HepG2 (cell line): Measurements from ENCODE around the gene PRDM12. TPM values are rescaled to one million over a fixed set of nuclear protein-coding genes. Genes with fewer than 3 reads are reported as not detected.

ENCODE experiments used
- ATAC-seq: fragments of 200-7000 bp; cut with Tn5 transposase; 3 replicates; pipeline ENCODE4 v1.9.1; 2020; ENCODE audit warnings: mild to moderate bottlenecking, moderate library complexity
- BruUV-seq: library from RNA; stranded (reverse); fragments of 400-500 nt; replicated peaks from 2 replicates; lab custom pipeline; 2021; lab: Mats Ljungman, UMichigan
- CTCF ChIA-PET: fragments of 300-600 bp; formaldehyde crosslinking; extraction: SDS; loops from one replicate; lab custom pipeline; 2021; ENCODE audit warnings: low total read pairs, inconsistent platforms, low intra/inter-chr PET ratio; lab: Yijun Ruan, JAX
- POLR2A ChIA-PET: fragments of 350-600 bp; sonication (Branson Sonifier 250); formaldehyde crosslinking; loops from one replicate; lab custom pipeline; 2020; ENCODE audit warnings: antibody characterized with exemption, inconsistent platforms; lab: Yijun Ruan, JAX
- DNase-seq: peaks from one replicate; pipeline ENCODE4 v3.0.0-alpha.2; 2015; ENCODE audit warnings: low spot score
- FAIRE-seq: peaks from 3 replicates; lab custom pipeline; 2011; peaks lifted over from hg19 to GRCh38; lab: Jason Lieb, UNC
- H2AFZ ChIP-seq: one replicate; pipeline ENCODE4 v1.6.1; 2011; ENCODE audit warnings: low read length, inconsistent platforms
- H3K27ac ChIP-seq: fragments of 300-600 bp; 3 replicates; pipeline ENCODE4 v1.8.0; 2011; ENCODE audit warnings: mixed run types, mild to moderate bottlenecking, mixed read lengths, low read length, inconsistent platforms; ENCODE audit not compliant: insufficient read depth; ENCODE audit errors: extremely low read length
- H3K27me3 ChIP-seq, 2 experiments: fragments of 200-600 bp in 1 of 2; 2 replicates in 1 of 2; 3 replicates in 1 of 2; pipeline versions ENCODE4 v1.6.0 to v1.8.0; 2011; ENCODE audit warnings: low read length in 2 of 2, mild to moderate bottlenecking in 2 of 2, moderate library complexity in 2 of 2, inconsistent platforms in 1 of 2; ENCODE audit not compliant: insufficient read depth in 2 of 2, control insufficient read depth in 1 of 2
- H3K36me3 ChIP-seq, 2 experiments: fragments of 200-600 bp in 1 of 2; replicated peaks in 1 of 2; 2 replicates in 1 of 2; 3 replicates in 1 of 2; pipeline versions ENCODE4 v1.5.1 to v1.8.0; 2011; ENCODE audit warnings: low read length in 2 of 2, inconsistent platforms in 1 of 2; ENCODE audit not compliant: insufficient read depth in 2 of 2, control insufficient read depth in 1 of 2
- H3K4me1 ChIP-seq: 2 replicates; pipeline ENCODE4 v1.5.1; 2012; ENCODE audit warnings: low read length, inconsistent platforms; ENCODE audit not compliant: insufficient read depth
- H3K4me2 ChIP-seq: 2 replicates; pipeline ENCODE4 v1.6.0; 2011; ENCODE audit warnings: low read depth, low read length, inconsistent platforms
- H3K4me3 ChIP-seq, 3 experiments: fragments of 200-600 bp in 1 of 3; sonication (generic), shearing (Covaris generic) in 1 of 3; replicated peaks in 1 of 3; 2 replicates each; pipeline ENCODE4 v1.5.1; 2011 to 2016; ENCODE audit warnings: low read length in 3 of 3, inconsistent platforms in 2 of 3, low read depth in 2 of 3, mild to moderate bottlenecking in 2 of 3, control low read depth in 1 of 3, mixed read lengths in 1 of 3; ENCODE audit not compliant: insufficient read depth in 1 of 3
- H3K79me2 ChIP-seq: one replicate; pipeline ENCODE4 v1.6.1; 2011; ENCODE audit warnings: low read length, inconsistent platforms; ENCODE audit not compliant: insufficient read depth
- H3K9ac ChIP-seq: 2 replicates; pipeline ENCODE4 v1.6.0; 2011; ENCODE audit warnings: mild to moderate bottlenecking, low read depth, low read length, inconsistent platforms; ENCODE audit not compliant: insufficient read depth
- H3K9me3 ChIP-seq: 2 replicates; pipeline ENCODE4 v1.5.1; 2012; ENCODE audit warnings: mild to moderate bottlenecking, low read length
- H4K20me1 ChIP-seq: 2 replicates; pipeline ENCODE4 v1.6.0; 2011; ENCODE audit warnings: inconsistent platforms, mild to moderate bottlenecking, low read length, moderate library complexity; ENCODE audit not compliant: insufficient read depth
- ELF3 ChIP-seq: IDR thresholded peaks from 2 replicates; pipeline ENCODE4 v1.6.1; 2016; ENCODE audit warnings: missing genetic modification reagents, missing compliant biosample characterization
- RAD21 ChIP-seq: fragments of 450-650 bp; formaldehyde crosslinking; IDR thresholded peaks from 2 replicates; pipeline ENCODE4 v1.5.0; 2020; ENCODE audit warnings: mild to moderate bottlenecking
- SMC3 ChIP-seq: IDR thresholded peaks from 2 replicates; pipeline ENCODE4 v1.6.1; 2011; ENCODE audit warnings: low read length, improper control_type of control experiment
- SP2 ChIP-seq: sonication (generic); formaldehyde crosslinking; IDR thresholded peaks from 2 replicates; pipeline ENCODE4 v1.5.1; 2020; ENCODE audit warnings: mild to moderate bottlenecking, missing genetic modification reagents
- SRF ChIP-seq: IDR thresholded peaks from 2 replicates; pipeline ENCODE4 v1.6.1; 2011; ENCODE audit warnings: mild to moderate bottlenecking, low read depth, low read length, moderate library complexity
- STAG1 ChIP-seq: sonication (generic); formaldehyde crosslinking; IDR thresholded peaks from 2 replicates; pipeline ENCODE4 v1.4.0; 2020; ENCODE audit warnings: missing genetic modification reagents
- TEAD3 ChIP-seq: optimal IDR thresholded peaks from 2 replicates; pipeline ENCODE3; 2016; ENCODE audit warnings: borderline replicate concordance
- ZNF282 ChIP-seq: fragments of 450-650 bp; IDR thresholded peaks from 2 replicates; pipeline ENCODE4 v1.6.1; 2018; ENCODE audit not compliant: partially characterized antibody
- ZNF746 ChIP-seq: sonication (generic); formaldehyde crosslinking; IDR thresholded peaks from 2 replicates; pipeline ENCODE4 v1.8.0; 2022; ENCODE audit warnings: mild to moderate bottlenecking, missing genetic modification reagents
- WGBS: methylation state at CpG from one replicate; pipeline ENCODE4 v1.1.6; 2017; ENCODE audit warnings: low lambda C conversion rate; 5-methylcytosine and 5-hydroxymethylcytosine counted together
- in situ Hi-C: cut with HindIII; loops from 2 replicates; pipeline ENCODE4 v1.10.0; 2017; ENCODE audit warnings: low pct_unique_long_range_greater_than_20kb; ENCODE audit not compliant: extremely low pct_ligation_motif_present
- intact Hi-C: fragments of 100-400 bp; cut with micrococcal nuclease; formaldehyde crosslinking; loops from one replicate; pipeline ENCODE4 v1.10.0; 2022; ENCODE audit not compliant: unreplicated experiment
- polyA plus RNA-seq, 8 experiments: library from polyadenylated mRNA; depleted of rRNA in 3 of 8; stranded (reverse) in 7 of 8; unstranded in 1 of 8; fragments of >200 nt; fragmentation: Illumina TruSeq in 4 of 8; extraction: Trizol in 4 of 8; gene quantifications; 2 replicates each; pipeline versions ENCODE4 v1.2.1 to v1.2.3, GENCODE V29; 2011 to 2016; ENCODE audit warnings: low read depth in 4 of 8, missing spikeins in 1 of 8, mixed read lengths in 1 of 8; ENCODE audit not compliant: insufficient read depth in 1 of 8
- total RNA-seq, 5 experiments: library from RNA; depleted of rRNA; stranded (reverse); fragments of >200 nt; fragmentation: Illumina TruSeq; extraction: Trizol; gene quantifications; 2 replicates each; pipeline ENCODE4 v1.2.3, GENCODE V29; 2016; ENCODE audit warnings: low read depth in 1 of 5
- TF ChIP-seq, protein P1 (sequence below): sonication (generic); formaldehyde crosslinking; IDR thresholded peaks from 2 replicates; pipeline ENCODE4 v1.4.0; 2020; ENCODE audit warnings: missing genetic modification reagents, mild to moderate bottlenecking, borderline replicate concordance
- TF ChIP-seq, protein P2 (sequence below): sonication (generic); formaldehyde crosslinking; IDR thresholded peaks from 2 replicates; pipeline ENCODE4 v1.4.0; 2020; ENCODE audit warnings: mild to moderate bottlenecking, missing genetic modification reagents
- TF ChIP-seq, protein P3 (sequence below): IDR thresholded peaks from 2 replicates; pipeline ENCODE4 v1.6.1; 2012; ENCODE audit warnings: low read depth, low read length, improper control_type of control experiment
- TF ChIP-seq, protein P4 (sequence below): sonication (generic); formaldehyde crosslinking; IDR thresholded peaks from 2 replicates; pipeline ENCODE4 v1.5.1; 2020; ENCODE audit warnings: mild to moderate bottlenecking, missing genetic modification reagents, moderate library complexity

The PRDM12 gene
- total and polyA plus RNA-seq, 2 of the 13 experiments (the other 11 are each of a cell fraction or from before 2014, with no cell fraction given) = 0.04 to 0.07 TPM

GRCh38 chr9:130707225-130707976 is 43.0 kb downstream of the PRDM12 start:
- no TSS peak for BruUV-seq
- ATAC-seq (peak; percentile 65), DNase-seq (peak; percentile 63), FAIRE-seq (peak; percentile 21)
- 62% methylated on average over 9 of the region's 9 CpGs for WGBS
- no peaks in the 10 kb centered on the region for H3K9me3 ChIP-seq
- no peaks in the 10 kb centered on the region for H3K79me2 ChIP-seq
- H3K4me1 ChIP-seq = no peaks in the 10 kb centered on the region; the same call in 1 of the 2 replicates
- peaks cover 7 to 20% of the 10 kb centered on the region in 2 experiments for H3K36me3 ChIP-seq
- intact Hi-C loops (loop anchor here (1.0 to 5.0 kb wide), 3 partner anchors 64 to 290 kb away; no protein-coding TSS in a partner anchor), in situ Hi-C loops (no loop called here)
- H3K4me3 ChIP-seq = no peak overlapping the region
- H4K20me1 ChIP-seq = no peaks in the 10 kb centered on the region
- H2AFZ ChIP-seq = no peak overlapping the region
- no peaks in the 10 kb centered on the region for H3K27me3 ChIP-seq
- no peak overlapping the region for H3K9ac ChIP-seq
- ChIA-PET CTCF (interaction anchor here (0.9 to 1.9 kb wide), 4 partner anchors 156 to 291 kb away, joined by 4 to 14 read pairs (median 9); no protein-coding TSS in a partner anchor), POLR2A (interaction anchor here (1.9 kb wide), 1 partner anchor 14 kb away, joined by 9 read pairs; the partner anchor contains the start of gene EXOSC2)
- H3K4me2 ChIP-seq = no peak overlapping the region
- no peak overlapping the region for H3K27ac ChIP-seq
- TF ChIP-seq, protein P1, sequence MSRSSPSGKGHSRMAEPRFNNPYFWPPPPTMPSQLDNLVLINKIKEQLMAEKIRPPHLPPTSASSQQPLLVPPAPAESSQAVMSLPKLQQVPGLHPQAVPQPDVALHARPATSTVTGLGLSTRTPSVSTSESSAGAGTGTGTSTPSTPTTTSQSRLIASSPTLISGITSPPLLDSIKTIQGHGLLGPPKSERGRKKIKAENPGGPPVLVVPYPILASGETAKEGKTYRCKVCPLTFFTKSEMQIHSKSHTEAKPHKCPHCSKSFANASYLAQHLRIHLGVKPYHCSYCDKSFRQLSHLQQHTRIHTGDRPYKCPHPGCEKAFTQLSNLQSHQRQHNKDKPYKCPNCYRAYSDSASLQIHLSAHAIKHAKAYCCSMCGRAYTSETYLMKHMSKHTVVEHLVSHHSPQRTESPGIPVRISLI = peak; percentile 88
- TF ChIP-seq ELF3 (CRISPR knock-in tag) (0 out of 2 replicates have a peak, but pooled peaks have one; percentile 28), SMC3 (peak; percentile 53; the same call in 1 of the 2 replicates), STAG1 (CRISPR knock-in tag) (peak; percentile 69), RAD21 (CRISPR knock-in tag) (0 out of 2 replicates have a peak, but pooled peaks have one; percentile 31), ZNF282 (no peak), SP2 (no peak), SRF (no peak), TEAD3 (CRISPR knock-in tag) (no peak), ZNF746 (no peak)
- TF ChIP-seq, protein P2, sequence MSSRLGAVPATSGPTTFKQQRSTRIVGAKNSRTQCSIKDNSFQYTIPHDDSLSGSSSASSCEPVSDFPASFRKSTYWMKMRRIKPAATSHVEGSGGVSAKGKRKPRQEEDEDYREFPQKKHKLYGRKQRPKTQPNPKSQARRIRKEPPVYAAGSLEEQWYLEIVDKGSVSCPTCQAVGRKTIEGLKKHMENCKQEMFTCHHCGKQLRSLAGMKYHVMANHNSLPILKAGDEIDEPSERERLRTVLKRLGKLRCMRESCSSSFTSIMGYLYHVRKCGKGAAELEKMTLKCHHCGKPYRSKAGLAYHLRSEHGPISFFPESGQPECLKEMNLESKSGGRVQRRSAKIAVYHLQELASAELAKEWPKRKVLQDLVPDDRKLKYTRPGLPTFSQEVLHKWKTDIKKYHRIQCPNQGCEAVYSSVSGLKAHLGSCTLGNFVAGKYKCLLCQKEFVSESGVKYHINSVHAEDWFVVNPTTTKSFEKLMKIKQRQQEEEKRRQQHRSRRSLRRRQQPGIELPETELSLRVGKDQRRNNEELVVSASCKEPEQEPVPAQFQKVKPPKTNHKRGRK (CRISPR knock-in tag) = no peak
- TF ChIP-seq, protein P3, sequence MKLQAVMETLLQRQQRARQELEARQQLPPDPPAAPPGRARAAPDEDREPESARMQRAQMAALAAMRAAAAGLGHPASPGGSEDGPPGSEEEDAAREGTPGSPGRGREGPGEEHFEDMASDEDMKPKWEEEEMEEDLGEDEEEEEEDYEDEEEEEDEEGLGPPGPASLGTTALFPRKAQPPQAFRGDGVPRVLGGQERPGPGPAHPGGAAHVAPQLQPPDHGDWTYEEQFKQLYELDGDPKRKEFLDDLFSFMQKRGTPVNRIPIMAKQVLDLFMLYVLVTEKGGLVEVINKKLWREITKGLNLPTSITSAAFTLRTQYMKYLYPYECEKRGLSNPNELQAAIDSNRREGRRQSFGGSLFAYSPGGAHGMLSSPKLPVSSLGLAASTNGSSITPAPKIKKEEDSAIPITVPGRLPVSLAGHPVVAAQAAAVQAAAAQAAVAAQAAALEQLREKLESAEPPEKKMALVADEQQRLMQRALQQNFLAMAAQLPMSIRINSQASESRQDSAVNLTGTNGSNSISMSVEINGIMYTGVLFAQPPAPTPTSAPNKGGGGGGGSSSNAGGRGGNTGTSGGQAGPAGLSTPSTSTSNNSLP = peak; percentile 69; the same call in 1 of the 2 replicates
- TF ChIP-seq, protein P4, sequence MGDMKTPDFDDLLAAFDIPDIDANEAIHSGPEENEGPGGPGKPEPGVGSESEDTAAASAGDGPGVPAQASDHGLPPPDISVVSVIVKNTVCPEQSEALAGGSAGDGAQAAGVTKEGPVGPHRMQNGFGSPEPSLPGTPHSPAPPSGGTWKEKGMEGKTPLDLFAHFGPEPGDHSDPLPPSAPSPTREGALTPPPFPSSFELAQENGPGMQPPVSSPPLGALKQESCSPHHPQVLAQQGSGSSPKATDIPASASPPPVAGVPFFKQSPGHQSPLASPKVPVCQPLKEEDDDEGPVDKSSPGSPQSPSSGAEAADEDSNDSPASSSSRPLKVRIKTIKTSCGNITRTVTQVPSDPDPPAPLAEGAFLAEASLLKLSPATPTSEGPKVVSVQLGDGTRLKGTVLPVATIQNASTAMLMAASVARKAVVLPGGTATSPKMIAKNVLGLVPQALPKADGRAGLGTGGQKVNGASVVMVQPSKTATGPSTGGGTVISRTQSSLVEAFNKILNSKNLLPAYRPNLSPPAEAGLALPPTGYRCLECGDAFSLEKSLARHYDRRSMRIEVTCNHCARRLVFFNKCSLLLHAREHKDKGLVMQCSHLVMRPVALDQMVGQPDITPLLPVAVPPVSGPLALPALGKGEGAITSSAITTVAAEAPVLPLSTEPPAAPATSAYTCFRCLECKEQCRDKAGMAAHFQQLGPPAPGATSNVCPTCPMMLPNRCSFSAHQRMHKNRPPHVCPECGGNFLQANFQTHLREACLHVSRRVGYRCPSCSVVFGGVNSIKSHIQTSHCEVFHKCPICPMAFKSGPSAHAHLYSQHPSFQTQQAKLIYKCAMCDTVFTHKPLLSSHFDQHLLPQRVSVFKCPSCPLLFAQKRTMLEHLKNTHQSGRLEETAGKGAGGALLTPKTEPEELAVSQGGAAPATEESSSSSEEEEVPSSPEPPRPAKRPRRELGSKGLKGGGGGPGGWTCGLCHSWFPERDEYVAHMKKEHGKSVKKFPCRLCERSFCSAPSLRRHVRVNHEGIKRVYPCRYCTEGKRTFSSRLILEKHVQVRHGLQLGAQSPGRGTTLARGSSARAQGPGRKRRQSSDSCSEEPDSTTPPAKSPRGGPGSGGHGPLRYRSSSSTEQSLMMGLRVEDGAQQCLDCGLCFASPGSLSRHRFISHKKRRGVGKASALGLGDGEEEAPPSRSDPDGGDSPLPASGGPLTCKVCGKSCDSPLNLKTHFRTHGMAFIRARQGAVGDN (CRISPR knock-in tag) = no peak
